Calu3 (cell line): ENCODE data around the gene GATAD2A. TPM values are rescaled to one million over a fixed set of nuclear protein-coding genes. Genes with fewer than 3 reads are reported as not detected.

Source experiments
- BruUV-seq: library from RNA; stranded (reverse); fragments of 400-500 nt; replicated peaks from 2 replicates; lab custom pipeline; 2021; lab: Mats Ljungman, UMichigan
- CTCF ChIA-PET: fragments of 300-600 bp; sonication (Branson Sonifier 250); formaldehyde crosslinking; loops from one replicate; lab custom pipeline; 2022; ENCODE audit warnings: antibody characterized with exemption; lab: Charles Lee
- DNase-seq: peaks from one replicate; pipeline ENCODE4 v3.0.0; 2022
- H3K27ac Mint-ChIP-seq: one replicate; pipeline ENCODE4 v1.8.0; 2022; ENCODE audit warnings: mixed read lengths; ENCODE audit not compliant: unreplicated experiment
- H3K27me3 Mint-ChIP-seq: one replicate; pipeline ENCODE4 v1.8.0; 2022; ENCODE audit warnings: mixed read lengths; ENCODE audit not compliant: unreplicated experiment
- H3K36me3 Mint-ChIP-seq: one replicate; pipeline ENCODE4 v1.8.0; 2022; ENCODE audit warnings: mild to moderate bottlenecking, moderate library complexity, mixed read lengths; ENCODE audit not compliant: insufficient read depth, unreplicated experiment
- H3K4me1 Mint-ChIP-seq: one replicate; pipeline ENCODE4 v1.8.0; 2022; ENCODE audit warnings: mild to moderate bottlenecking, low read depth, mixed read lengths; ENCODE audit not compliant: unreplicated experiment
- H3K4me3 Mint-ChIP-seq: one replicate; pipeline ENCODE4 v1.8.0; 2022; ENCODE audit warnings: mild to moderate bottlenecking, low read depth, moderate library complexity, mixed read lengths; ENCODE audit not compliant: unreplicated experiment
- H3K9me3 Mint-ChIP-seq: one replicate; pipeline ENCODE4 v1.8.0; 2022; ENCODE audit warnings: low read depth, mixed read lengths; ENCODE audit not compliant: unreplicated experiment
- CTCF ChIP-seq: fragments of 200-600 bp; IDR thresholded peaks from one replicate; pipeline ENCODE4 v1.8.0; 2022; ENCODE audit warnings: antibody characterized with exemption; ENCODE audit not compliant: unreplicated experiment
- intact Hi-C: fragments of 100-400 bp; cut with micrococcal nuclease; formaldehyde crosslinking; loops from one replicate; pipeline ENCODE4 v1.10.0; 2022; ENCODE audit not compliant: unreplicated experiment
- total RNA-seq: library from RNA; stranded (reverse); gene quantifications from 2 replicates; pipeline ENCODE4 v1.2.3, GENCODE V29; 2022

GATAD2A gene
- total RNA-seq, 1 experiment from 2014 or later: 79.8 TPM

- H3K27ac Mint-ChIP-seq: no peak overlapping the region
- intact Hi-C loops: no loop called here
- H3K4me1 Mint-ChIP-seq: peaks cover 7% of the 10 kb centered on the region
- CTCF ChIA-PET: no interaction called here
- no peaks in the 10 kb centered on the region for H3K27me3 Mint-ChIP-seq
- H3K4me3 Mint-ChIP-seq: no peak overlapping the region
- DNase-seq: no peak
- BruUV-seq: no TSS peak
- no peaks in the 10 kb centered on the region for H3K9me3 Mint-ChIP-seq
- no peaks in the 10 kb centered on the region for H3K36me3 Mint-ChIP-seq
- TF ChIP-seq CTCF: no peak
Measured at GRCh38 chr19:19418555-19419260, 13.2 kb downstream of the GATAD2A start.

GRCh38 chr19:19420570-19421298 lies 15.3 kb downstream of the GATAD2A start:
- Mint-ChIP-seq H3K4me1 (peaks cover 7% of the 10 kb centered on the region), H3K27ac (no peak overlapping the region), H3K36me3 (no peaks in the 10 kb centered on the region), H3K9me3 (no peaks in the 10 kb centered on the region), H3K4me3 (no peak overlapping the region), H3K27me3 (no peaks in the 10 kb centered on the region)
- CTCF ChIA-PET: no interaction called here
- no peak for TF ChIP-seq CTCF
- BruUV-seq: no TSS peak
- no peak for DNase-seq
- intact Hi-C loops: no loop called here

- Mint-ChIP-seq H3K4me3 (no peak overlapping the region), H3K27ac (no peak overlapping the region), H3K4me1 (peaks cover 7% of the 10 kb centered on the region), H3K27me3 (no peaks in the 10 kb centered on the region), H3K9me3 (no peaks in the 10 kb centered on the region), H3K36me3 (no peaks in the 10 kb centered on the region)
- no peak for TF ChIP-seq CTCF
- BruUV-seq: no TSS peak
- no peak for DNase-seq
- CTCF ChIA-PET: no interaction called here
- intact Hi-C loops: no loop called here
Measured at GRCh38 chr19:19421299-19421696, 15.8 kb downstream of the GATAD2A start.

- intact Hi-C loops: no loop called here
- CTCF ChIA-PET: interaction anchor here (0.7 kb wide), 1 partner anchor 16 kb away, joined by 3 read pairs; the partner anchor contains the start of gene GATAD2A
- DNase-seq: no peak
- H3K9me3 Mint-ChIP-seq: no peaks in the 10 kb centered on the region
- no peak for TF ChIP-seq CTCF
- no peaks in the 10 kb centered on the region for H3K27me3 Mint-ChIP-seq
- no peaks in the 10 kb centered on the region for H3K36me3 Mint-ChIP-seq
- peaks cover 7% of the 10 kb centered on the region for H3K4me1 Mint-ChIP-seq
- BruUV-seq: no TSS peak
- H3K4me3 Mint-ChIP-seq: no peak overlapping the region
- no peak overlapping the region for H3K27ac Mint-ChIP-seq
Measured at GRCh38 chr19:19422156-19422555, 16.7 kb downstream of the GATAD2A start.
